HG03342 (cell line): ENCODE measurements around the gene ACP4.

Source experiments
- ATAC-seq: cut with Tn5 transposase; IDR thresholded peaks from one replicate; pipeline ENCODE4 v1.9.1; 2021; ENCODE audit warnings: mild to moderate bottlenecking, moderate library complexity; ENCODE audit not compliant: unreplicated experiment

ACP4 gene

DNA sequence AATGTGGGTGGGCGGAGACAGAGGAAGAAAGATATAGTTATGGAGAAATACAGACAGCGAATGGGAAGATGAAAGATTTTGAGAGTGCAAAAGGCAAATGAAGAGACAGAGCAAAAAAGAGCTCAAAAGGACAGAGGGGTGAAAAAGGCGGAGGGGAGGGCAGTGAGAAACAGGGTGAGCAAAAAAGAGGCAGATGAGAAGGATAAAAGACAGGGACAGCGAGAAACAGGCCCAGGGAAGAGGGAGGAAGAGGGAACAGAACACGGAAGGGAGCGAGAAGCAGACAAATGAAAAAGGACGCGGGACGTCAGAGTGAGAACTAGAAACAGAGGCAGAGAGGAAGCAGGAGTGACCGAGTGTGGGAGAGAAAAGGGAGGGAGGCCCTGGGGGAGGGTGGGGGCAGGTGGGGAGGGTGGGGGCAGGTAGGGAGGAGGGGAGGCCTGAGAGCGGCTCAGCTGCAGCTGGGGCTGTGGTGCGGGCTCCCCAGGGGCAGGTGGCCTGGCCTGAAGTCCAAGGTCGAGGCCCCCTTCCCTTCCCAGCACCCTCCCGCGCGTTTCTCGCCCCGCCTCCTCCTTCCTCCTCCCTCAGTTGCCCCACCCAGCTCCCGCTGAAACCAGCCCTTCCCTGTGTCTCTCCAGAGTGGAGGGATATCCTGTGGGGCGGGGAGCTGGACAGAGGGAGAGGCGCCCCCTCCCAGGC, 30.5 kb downstream of the ACP4 start:
- ATAC-seq = no peak

DNA sequence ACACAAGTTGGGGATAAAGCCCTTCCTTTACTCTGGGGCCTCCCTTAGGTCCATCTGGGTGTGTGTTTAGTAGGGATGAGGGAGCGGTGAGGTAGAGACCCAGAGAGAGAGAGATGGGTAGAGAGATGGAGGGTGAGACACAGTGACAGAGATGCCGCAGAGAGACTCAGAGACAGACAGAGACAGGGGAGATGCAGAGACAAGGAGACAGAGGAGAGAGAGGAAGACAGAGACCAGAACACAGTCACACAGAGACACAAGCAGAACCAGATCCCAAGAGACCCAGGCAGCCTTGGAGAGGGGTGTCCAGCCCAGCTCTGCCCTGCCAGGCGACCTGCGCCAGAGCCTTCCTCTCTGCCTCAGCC, 31.0 kb downstream of the ACP4 start:
- ATAC-seq = no peak

DNA sequence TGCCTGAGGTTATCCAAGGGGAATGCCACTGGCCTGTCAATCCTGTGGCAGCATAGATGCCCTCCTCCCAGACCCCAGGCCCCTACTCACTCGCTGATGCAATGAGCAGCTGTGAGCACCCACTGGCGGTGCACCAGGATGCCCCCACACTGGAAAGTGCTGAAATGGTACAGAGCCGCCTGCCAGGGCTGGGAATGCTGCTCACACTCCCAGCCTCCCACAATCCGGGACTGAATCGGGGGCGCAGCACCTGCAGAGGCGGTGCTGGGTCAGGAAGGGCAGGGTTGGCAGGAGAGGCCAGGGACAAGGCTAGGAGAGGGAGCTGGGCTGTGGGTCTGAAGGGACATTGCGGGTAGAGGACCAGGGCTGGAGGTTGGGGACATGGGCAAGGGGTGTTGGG, 31.4 kb downstream of the ACP4 start:
- ATAC-seq = no peak

DNA sequence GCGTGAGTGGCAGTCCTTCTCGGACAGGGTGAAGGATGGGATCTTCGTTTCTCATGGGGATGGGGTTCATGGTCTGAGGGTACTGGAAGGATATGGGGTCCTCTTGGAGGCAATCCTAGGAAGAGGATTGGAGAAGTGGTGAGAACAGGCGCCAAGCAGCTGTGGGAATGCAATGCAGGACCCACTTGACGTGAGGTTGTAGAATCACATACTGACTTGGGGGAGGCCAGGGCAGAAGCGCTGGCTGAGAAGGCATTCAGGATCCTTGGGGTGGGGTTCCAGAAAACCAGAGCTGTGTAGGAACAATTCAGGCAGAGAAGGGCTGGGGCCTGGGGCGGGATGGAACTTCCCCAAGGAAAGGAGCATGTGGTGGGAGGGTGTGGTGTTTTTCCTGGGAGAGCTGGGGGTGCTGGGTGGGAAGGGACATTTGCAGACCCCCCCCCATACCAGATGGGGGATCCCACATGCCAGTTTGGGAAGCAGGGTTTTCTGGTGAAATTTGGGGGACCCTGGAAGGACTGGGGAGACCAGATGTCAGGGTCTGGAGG, 32.5 kb downstream of the ACP4 start:
- ATAC-seq = no peak

DNA sequence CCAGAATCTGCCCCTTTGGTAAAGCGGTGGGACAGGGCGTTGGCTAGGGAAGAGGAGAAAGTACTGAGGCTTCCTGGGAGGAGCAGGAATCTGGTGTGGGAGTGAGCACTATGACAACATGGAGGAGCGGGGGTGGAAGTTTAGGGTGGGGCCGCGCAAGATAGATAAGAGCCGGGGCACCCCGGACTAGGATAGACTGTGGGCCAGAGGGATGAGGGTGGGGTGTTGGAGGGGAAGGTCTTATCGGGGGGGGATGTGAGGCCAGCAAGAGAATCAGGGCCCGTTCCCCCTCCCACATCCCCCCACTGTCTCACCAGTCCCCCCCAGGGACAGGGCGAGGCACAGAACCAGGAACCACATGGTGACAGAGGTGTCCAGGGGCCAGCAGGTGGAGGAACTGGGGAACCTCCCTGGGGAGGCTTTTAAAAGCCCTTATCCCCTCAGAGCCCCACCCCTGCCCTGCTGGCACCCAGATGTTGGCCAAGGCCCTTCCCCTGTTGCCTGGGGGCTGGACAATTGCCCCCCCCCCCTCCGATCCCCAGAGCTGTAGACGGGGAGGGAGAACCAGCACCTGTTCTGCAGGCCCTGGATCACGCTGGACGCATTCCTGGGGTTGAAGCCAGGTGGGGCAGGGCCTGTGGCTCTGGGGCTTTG, 33.3 kb downstream of the ACP4 start, which contains the start of gene KLK1:
Gene KLK1 (minus strand): TSS at position 399 of the 654 bp plus-strand sequence. CDS start 39 bp downstream, at position 360.
- no peak for ATAC-seq

DNA sequence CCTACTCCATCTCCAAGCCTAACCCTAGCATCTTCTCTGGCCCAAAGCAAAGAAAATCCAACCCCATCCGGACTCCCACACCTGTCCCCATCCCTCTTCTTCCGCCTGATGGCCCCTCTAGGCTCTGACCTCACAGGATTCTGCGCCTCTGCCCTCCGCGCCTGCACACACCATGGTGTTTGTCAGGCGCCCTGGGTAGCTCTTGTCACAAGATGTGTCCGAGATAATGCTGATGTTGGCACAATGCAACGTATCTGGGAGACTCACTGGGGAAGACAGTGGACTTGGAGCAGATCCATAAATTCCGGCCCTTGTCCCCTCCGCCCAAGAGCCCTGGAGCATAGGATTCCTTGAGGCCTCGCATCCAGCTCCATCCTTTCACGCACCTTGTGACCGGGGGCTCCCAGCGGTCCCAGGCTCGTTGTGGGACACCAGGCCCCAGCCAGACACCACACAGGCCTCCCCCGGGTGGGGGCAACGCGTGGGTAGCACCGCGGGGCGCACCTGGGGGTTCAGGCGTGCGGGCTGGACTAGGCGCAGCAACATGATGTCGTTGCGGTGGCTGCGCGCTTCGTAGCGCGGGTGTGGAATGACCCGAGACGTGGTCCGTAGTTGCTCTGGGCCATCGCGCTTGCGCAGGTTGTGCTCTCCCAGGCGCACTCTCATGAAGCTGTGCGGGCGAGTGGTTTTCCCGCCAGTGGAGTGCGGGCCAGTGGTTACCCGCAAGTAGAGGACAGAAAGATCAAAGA, 36.5 kb downstream of the ACP4 start:
- ATAC-seq = no peak

DNA sequence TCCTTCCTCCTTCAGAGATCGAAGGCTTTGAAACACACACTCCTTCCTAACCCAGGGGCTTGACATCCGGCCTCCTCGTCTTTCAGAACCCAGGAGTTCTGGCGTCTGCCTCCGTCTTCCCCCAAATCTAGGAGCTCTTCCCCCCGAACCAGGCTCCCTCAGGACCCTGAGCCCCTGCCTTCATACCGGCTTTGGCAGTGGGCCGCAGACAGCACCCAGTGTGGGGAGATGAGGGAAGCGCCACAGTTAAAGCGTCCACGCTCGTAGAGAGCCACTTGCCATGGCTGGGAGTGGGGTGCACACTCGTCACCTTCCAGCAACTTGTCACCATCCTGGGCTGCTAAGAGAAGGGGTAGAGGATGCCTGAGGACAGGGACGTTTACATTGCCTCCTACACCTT, 37.3 kb downstream of the ACP4 start:
- no peak for ATAC-seq

DNA sequence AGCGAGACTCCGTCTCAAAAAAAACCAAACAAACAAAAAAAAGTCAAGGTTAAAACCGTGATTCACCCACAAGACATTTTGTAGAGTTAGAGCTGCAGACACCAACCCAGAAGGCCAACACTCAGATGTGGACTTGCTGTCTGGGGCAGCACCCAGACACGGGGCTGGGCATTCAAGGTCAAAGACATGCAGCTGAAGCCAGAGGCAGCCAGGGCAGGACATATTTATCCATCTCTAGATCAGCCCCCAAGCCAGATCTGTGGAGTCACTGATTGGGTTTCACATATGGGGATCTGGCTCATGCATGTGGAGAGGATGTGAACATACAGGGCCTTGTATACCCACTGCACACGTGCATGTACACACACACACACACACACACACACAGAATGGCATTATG, 39.6 kb downstream of the ACP4 start:
- no peak for ATAC-seq

GRCh38 chr19:50830266-50831025, 40.2 kb downstream of the ACP4 start:
- ATAC-seq = no peak

DNA sequence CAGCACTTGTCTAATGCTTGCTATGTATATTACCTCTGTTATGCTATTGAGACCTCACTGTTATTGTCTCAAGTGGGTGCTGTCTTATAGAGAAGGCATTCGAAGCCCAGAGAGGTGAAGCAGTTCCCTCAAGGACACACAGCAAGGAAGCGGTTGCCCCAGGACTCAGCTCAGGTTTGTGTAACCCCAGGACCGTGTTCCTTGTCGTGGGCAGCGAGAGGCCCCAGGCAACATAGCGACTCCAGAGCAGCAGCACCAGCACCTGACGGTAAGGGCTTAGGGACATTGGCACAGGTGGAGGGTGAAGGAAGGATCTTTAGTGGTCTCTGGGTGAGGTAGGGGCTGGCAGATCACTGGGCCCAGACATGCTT, 40.8 kb downstream of the ACP4 start:
- no peak for ATAC-seq

DNA sequence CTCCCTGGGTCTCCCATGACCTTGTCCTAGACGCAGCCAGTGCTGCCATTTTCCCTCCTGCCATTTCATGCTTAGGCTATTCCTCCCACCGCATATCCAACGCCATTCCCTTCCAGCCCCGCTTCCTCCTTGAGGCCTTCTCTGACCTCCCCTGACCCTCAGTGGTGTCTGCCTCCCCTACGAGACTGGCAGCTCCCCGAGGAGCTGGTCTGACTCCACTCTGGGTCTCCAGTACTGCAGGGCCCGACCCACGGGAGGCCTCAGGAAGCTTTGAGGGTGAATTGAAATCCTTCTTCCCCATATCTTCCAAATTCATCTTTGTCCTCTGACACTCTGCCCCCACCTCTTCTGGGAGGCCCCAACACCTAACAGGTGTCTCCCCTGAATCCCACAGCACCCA, 42.5 kb downstream of the ACP4 start:
- no peak for ATAC-seq

- no peak for ATAC-seq
Measured at GRCh38 chr19:50833117-50833801, 43.0 kb downstream of the ACP4 start, which contains the start of gene KLK15. Gene KLK15 (minus strand): TSS chr19:50833574. CDS start chr19:50831492, 2,082 bp downstream.

GRCh38 chr19:50833802-50834167, 43.6 kb downstream of the ACP4 start:
- no peak for ATAC-seq

- no peak for ATAC-seq
Measured at GRCh38 chr19:50835103-50835784, 45.0 kb downstream of the ACP4 start.

DNA sequence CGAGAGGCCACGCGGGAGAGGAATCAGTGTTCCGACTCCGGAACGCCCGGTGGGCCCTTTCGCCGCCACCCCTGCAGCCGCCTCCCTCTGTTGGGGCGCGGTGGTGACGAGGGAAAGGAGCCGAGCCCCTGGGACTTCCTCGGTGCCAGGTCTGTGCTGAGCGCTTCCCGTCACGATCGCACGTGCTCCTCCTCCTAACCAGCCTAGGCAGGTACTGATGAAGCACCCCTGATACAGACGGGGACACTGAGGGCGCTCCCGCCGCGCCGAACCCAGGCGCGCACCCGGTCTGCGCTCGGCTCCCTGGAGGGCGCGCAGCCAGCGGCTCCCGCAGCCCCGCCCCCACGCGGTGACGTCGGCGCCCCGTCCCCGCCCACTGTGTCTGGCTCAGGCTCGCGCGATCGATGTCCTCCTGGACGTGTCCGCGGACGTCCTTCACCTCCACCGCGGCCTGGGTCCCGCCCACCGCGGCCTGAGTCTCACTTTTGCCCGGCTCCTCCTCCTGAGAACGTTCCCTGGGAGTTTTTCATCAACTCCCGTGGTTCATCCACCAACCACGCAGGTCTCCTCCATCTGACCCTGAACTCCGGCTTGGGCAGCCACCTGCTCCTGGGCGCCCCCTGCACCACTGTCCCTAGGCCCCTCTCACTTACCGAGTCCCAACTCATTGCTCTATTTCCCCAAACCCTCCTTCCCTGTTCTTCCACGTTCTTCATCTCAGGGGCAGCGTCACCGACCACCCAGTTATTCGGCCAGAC, 45.7 kb downstream of the ACP4 start:
- ATAC-seq = peak; percentile 77

- no peak for ATAC-seq
Measured at GRCh38 chr19:50836543-50837195, 46.5 kb downstream of the ACP4 start.

- no peak for ATAC-seq
Measured at GRCh38 chr19:50837300-50837699, 47.1 kb downstream of the ACP4 start.

- ATAC-seq = no peak
Measured at GRCh38 chr19:50838239-50838638, 48.0 kb downstream of the ACP4 start.
